HuH-7 (cell line): ENCODE results near the gene MACROD1.
A peak's percentile ranks its signal among the peaks of the same experiment; 100 is the strongest.
"Not testable (repeated sequence)": the region's sequence is repeated elsewhere in the genome, so short reads cannot be mapped to it uniquely, and the experiment has no call there.

Experiments used
- DNase-seq: peaks from one replicate; pipeline ENCODE4 v3.0.0; 2011; ENCODE audit warnings: low spot score

The MACROD1 gene

GRCh38 chr11:63997104-63997700 lies 168.7 kb downstream of the MACROD1 start:
- no peak for DNase-seq

GRCh38 chr11:63996512-63996911 lies 169.4 kb downstream of the MACROD1 start:
- DNase-seq: no peak

- no peak for DNase-seq
These were observed 171.9 kb downstream of the MACROD1 start for GRCh38 chr11:63993993-63994392.

- no peak for DNase-seq
These were observed 172.8 kb downstream of the MACROD1 start for GRCh38 chr11:63993100-63993499.

- no peak for DNase-seq
These were observed 174.4 kb downstream of the MACROD1 start for GRCh38 chr11:63991558-63991957.

GRCh38 chr11:63986932-63987513 lies 178.9 kb downstream of the MACROD1 start:
- DNase-seq: no peak

GRCh38 chr11:63986156-63986931 lies 179.6 kb downstream of the MACROD1 start, which contains the start of gene OTUB1:
OTUB1 (plus strand) TSS chr11:63986438; CDS start chr11:63986457, 19 bp downstream.
- peak; percentile 93 for DNase-seq

GRCh38 chr11:63985812-63986155 lies 180.1 kb downstream of the MACROD1 start:
- DNase-seq: no peak

- DNase-seq: no peak
These were observed 186.5 kb downstream of the MACROD1 start for GRCh38 chr11:63979426-63979825.

- DNase-seq: no peak
These were observed 187.2 kb downstream of the MACROD1 start for GRCh38 chr11:63978551-63979239.

- peak; percentile 90 for DNase-seq
These were observed 191.4 kb downstream of the MACROD1 start, which contains the start of gene COX8A for GRCh38 chr11:63974259-63975143. COX8A (plus strand) TSS chr11:63974620; CDS start chr11:63974681, 61 bp downstream.

- not testable (repeated sequence) for DNase-seq
These were observed 192.0 kb downstream of the MACROD1 start for GRCh38 chr11:63973912-63974258.

- no peak for DNase-seq
These were observed 195.0 kb downstream of the MACROD1 start for GRCh38 chr11:63970902-63971301.

GRCh38 chr11:63969461-63969860 lies 196.5 kb downstream of the MACROD1 start:
- no peak for DNase-seq

GRCh38 chr11:63966444-63966843 lies 199.5 kb downstream of the MACROD1 start:
- no peak for DNase-seq

GRCh38 chr11:63963895-63964294 lies 202.0 kb downstream of the MACROD1 start:
- DNase-seq: not testable (repeated sequence)

GRCh38 chr11:63961608-63962412 lies 204.1 kb downstream of the MACROD1 start:
- no peak for DNase-seq

GRCh38 chr11:63958008-63958407 lies 207.9 kb downstream of the MACROD1 start:
- DNase-seq: no peak

- DNase-seq: no peak
These were observed 213.3 kb downstream of the MACROD1 start for GRCh38 chr11:63952570-63952969.

- DNase-seq: no peak
These were observed 214.0 kb downstream of the MACROD1 start for GRCh38 chr11:63951779-63952536.
